IMR-90 (cell line): ENCODE measurements around the gene GNG8. TPM values are rescaled to one million over a fixed set of nuclear protein-coding genes. Genes with fewer than 3 reads are reported as not detected.

Experiments used
- ATAC-seq: fragments of 200-7000 bp; cut with Tn5 transposase; 2 replicates; pipeline ENCODE4 v1.9.1; 2020; ENCODE audit warnings: low read depth, mild to moderate bottlenecking, moderate library complexity
- BruUV-seq: library from RNA; stranded (reverse); fragments of 400-500 nt; replicated peaks from 2 replicates; lab custom pipeline; 2021; lab: Mats Ljungman, UMichigan
- CTCF ChIA-PET: fragments of 300-600 bp; formaldehyde crosslinking; extraction: SDS; loops from one replicate; lab custom pipeline; 2021; ENCODE audit warnings: antibody characterized with exemption; lab: Yijun Ruan, JAX
- POLR2A ChIA-PET: fragments of 300-600 bp; sonication (Branson Sonifier 250); formaldehyde crosslinking; loops from one replicate; lab custom pipeline; 2022; ENCODE audit warnings: antibody characterized with exemption; ENCODE audit not compliant: unreplicated experiment; lab: Charles Lee
- DNase-seq: peaks from one replicate; pipeline ENCODE4 v3.0.0; 2013
- H2AFZ ChIP-seq: replicated peaks from 2 replicates; pipeline ENCODE3; 2013; ENCODE audit warnings: low read length, mild to moderate bottlenecking; ENCODE audit not compliant: poor library complexity
- H2AK5ac ChIP-seq: 2 replicates; pipeline ENCODE4 v1.6.1; 2013; ENCODE audit warnings: low read depth, low read length, inconsistent platforms
- H2AK9ac ChIP-seq: replicated peaks from 2 replicates; pipeline ENCODE3; 2013; ENCODE audit warnings: mild to moderate bottlenecking, low read depth, low read length, moderate library complexity; ENCODE audit not compliant: poor library complexity
- H2BK120ac ChIP-seq: 2 replicates; pipeline ENCODE4 v1.6.1; 2013; ENCODE audit warnings: low read depth, low read length, inconsistent platforms
- H2BK15ac ChIP-seq: 3 replicates; pipeline ENCODE4 v1.6.1; 2013; ENCODE audit warnings: low read depth, low read length, inconsistent platforms
- H2BK20ac ChIP-seq: 2 replicates; pipeline ENCODE4 v1.6.1; 2013; ENCODE audit warnings: low read depth, mild to moderate bottlenecking, inconsistent platforms, low read length, moderate library complexity
- H2BK5ac ChIP-seq: 2 replicates; pipeline ENCODE4 v1.6.1; 2013; ENCODE audit warnings: mild to moderate bottlenecking, low read depth, low read length, inconsistent platforms; ENCODE audit not compliant: poor library complexity, severe bottlenecking
- H3K14ac ChIP-seq: replicated peaks from 2 replicates; pipeline ENCODE4 v1.6.1; 2013; ENCODE audit warnings: low read depth, low read length, inconsistent platforms
- H3K18ac ChIP-seq: 2 replicates; pipeline ENCODE4 v1.6.1; 2013; ENCODE audit warnings: low read depth, low read length, control low read depth
- H3K23ac ChIP-seq: 2 replicates; pipeline ENCODE4 v1.6.1; 2013; ENCODE audit warnings: low read depth, low read length, inconsistent platforms
- H3K27ac ChIP-seq: 2 replicates; pipeline ENCODE4 v1.5.1; 2013; ENCODE audit warnings: mild to moderate bottlenecking, control low read depth, low read length; ENCODE audit not compliant: insufficient read depth
- H3K27me3 ChIP-seq: 2 replicates; pipeline ENCODE4 v1.6.1; 2013; ENCODE audit warnings: low read length; ENCODE audit not compliant: control insufficient read depth, insufficient read depth
- H3K36me3 ChIP-seq: 2 replicates; pipeline ENCODE4 v1.6.1; 2013; ENCODE audit warnings: low read length, mixed read lengths; ENCODE audit not compliant: control insufficient read depth, insufficient read depth
- H3K4ac ChIP-seq: 2 replicates; pipeline ENCODE4 v1.6.1; 2013; ENCODE audit warnings: low read depth, low read length, inconsistent platforms
- H3K4me1 ChIP-seq: 2 replicates; pipeline ENCODE4 v1.6.1; 2013; ENCODE audit warnings: low read length, mixed read lengths; ENCODE audit not compliant: control insufficient read depth, insufficient read depth
- H3K4me2 ChIP-seq: 2 replicates; pipeline ENCODE4 v1.6.1; 2013; ENCODE audit warnings: low read depth, mild to moderate bottlenecking, control low read depth, low read length, moderate library complexity
- H3K4me3 ChIP-seq: 2 replicates; pipeline ENCODE4 v1.5.1; 2013; ENCODE audit warnings: low read depth, mild to moderate bottlenecking, control low read depth, low read length, moderate library complexity; ENCODE audit not compliant: insufficient read depth
- H3K56ac ChIP-seq: 2 replicates; pipeline ENCODE4 v1.6.1; 2013; ENCODE audit warnings: low read length, inconsistent platforms; ENCODE audit not compliant: insufficient read depth; ENCODE audit errors: extremely low read depth
- H3K79me1 ChIP-seq, 2 experiments: 2 replicates each; pipeline ENCODE4 v1.6.1; 2013; ENCODE audit warnings: low read length in 2 of 2, inconsistent platforms in 1 of 2, low read depth in 1 of 2
- H3K9ac ChIP-seq: 2 replicates; pipeline ENCODE4 v1.6.1; 2013; ENCODE audit warnings: low read depth, low read length, control low read depth
- H3K9me1 ChIP-seq: 2 replicates; pipeline ENCODE4 v1.6.1; 2013; ENCODE audit warnings: low read length, inconsistent platforms; ENCODE audit not compliant: insufficient read depth
- H3K9me3 ChIP-seq: 2 replicates; pipeline ENCODE4 v1.6.1; 2013; ENCODE audit warnings: low read length; ENCODE audit not compliant: control insufficient read depth, insufficient read depth
- H4K20me1 ChIP-seq: 2 replicates; pipeline ENCODE4 v1.6.1; 2013; ENCODE audit warnings: low read length, inconsistent platforms; ENCODE audit not compliant: insufficient read depth
- H4K5ac ChIP-seq: 2 replicates; pipeline ENCODE4 v1.6.1; 2013; ENCODE audit warnings: mild to moderate bottlenecking, low read depth, low read length, control low read depth
- H4K8ac ChIP-seq, 2 experiments: 2 replicates each; pipeline ENCODE4 v1.6.1; 2013; ENCODE audit warnings: low read depth in 2 of 2, low read length in 2 of 2, control low read depth in 1 of 2, inconsistent platforms in 1 of 2
- H4K91ac ChIP-seq: 2 replicates; pipeline ENCODE4 v1.6.1; 2013; ENCODE audit warnings: low read depth, low read length, inconsistent platforms; ENCODE audit not compliant: insufficient read depth
- BHLHE40 ChIP-seq: fragments of 150-350 bp; IDR thresholded peaks from 2 replicates; pipeline ENCODE4 v1.6.1; 2016; ENCODE audit warnings: mild to moderate bottlenecking, low read depth, low read length
- CHD1 ChIP-seq: IDR thresholded peaks from 2 replicates; pipeline ENCODE4 v1.6.1; 2012; ENCODE audit warnings: low read depth, low read length, improper control_type of control experiment
- CTCF ChIP-seq: conservative IDR thresholded peaks from 2 replicates; pipeline ENCODE4 v1.5.1; 2012; ENCODE audit warnings: mild to moderate bottlenecking, low read depth, low read length, improper control_type of control experiment
- FOS ChIP-seq: fragments of 150-350 bp; IDR thresholded peaks from 2 replicates; pipeline ENCODE4 v1.6.1; 2016; ENCODE audit warnings: low read depth, low read length
- MAZ ChIP-seq: IDR thresholded peaks from 2 replicates; pipeline ENCODE4 v1.6.1; 2012; ENCODE audit warnings: low read depth, mild to moderate bottlenecking, low read length, improper control_type of control experiment, moderate library complexity, borderline replicate concordance
- RAD21 ChIP-seq: IDR thresholded peaks from 2 replicates; pipeline ENCODE4 v1.6.1; 2012; ENCODE audit warnings: low read length, improper control_type of control experiment
- RCOR1 ChIP-seq: IDR thresholded peaks from 2 replicates; pipeline ENCODE4 v1.6.1; 2012; ENCODE audit warnings: mild to moderate bottlenecking, low read length, improper control_type of control experiment; ENCODE audit not compliant: insufficient replicate concordance
- SMC3 ChIP-seq: fragments of 150-350 bp; IDR thresholded peaks from 2 replicates; pipeline ENCODE4 v1.6.1; 2016; ENCODE audit warnings: low read depth, mild to moderate bottlenecking, antibody characterized with exemption, low read length, moderate library complexity
- WGBS, 2 experiments: methylation state at CpG; one replicate each; pipeline versions ENCODE4 v1.1.5 to v1.1.7; 2013; ENCODE audit warnings: missing lambda C conversion rate in 2 of 2; ENCODE audit not compliant: insufficient read length in 1 of 2; ENCODE audit errors: extremely low coverage in 2 of 2; 5-methylcytosine and 5-hydroxymethylcytosine counted together
- dilution Hi-C: fragments of 300-500 bp; cut with HindIII; formaldehyde crosslinking; loops from one replicate; pipeline ENCODE4 v1.14.3; 2018; ENCODE audit warnings: low sequenced_read_pairs; ENCODE audit not compliant: unreplicated experiment
- in situ Hi-C: fragments of 300-500 bp; cut with MboI; formaldehyde crosslinking; loops from 3 replicates; pipeline ENCODE4 v1.14.3; 2019; ENCODE audit warnings: low sequenced_read_pairs, inconsistent platforms, mixed read lengths
- intact Hi-C: fragments of 100-400 bp; cut with micrococcal nuclease; formaldehyde crosslinking; loops from 2 replicates; pipeline ENCODE4 v1.10.0; 2022
- polyA plus RNA-seq, 3 experiments: library from polyadenylated mRNA; depleted of rRNA; stranded (reverse); fragments of >200 nt; gene quantifications; 2 replicates each; pipeline ENCODE4 v1.2.3, GENCODE V29; 2012; ENCODE audit warnings: low replicate concordance in 1 of 3
- total RNA-seq: library from RNA; depleted of rRNA; stranded (reverse); fragments of >200 nt; gene quantifications from 2 replicates; pipeline ENCODE4 v1.2.3, GENCODE V29; 2012

The GNG8 gene
- total and polyA plus RNA-seq, 2 of the 4 experiments (the other 2 are of a cell fraction) = not detected

- Histone ChIP-seq H3K56ac (no peak overlapping the region), H3K23ac (no peak overlapping the region), H3K4me2 (no peak overlapping the region), H3K4me3 (no peak overlapping the region), H4K91ac (no peak overlapping the region), H2AK5ac (no peak overlapping the region), H3K79me1 (no peaks in the 10 kb centered on the region), H3K27me3 (no peaks in the 10 kb centered on the region), H3K9ac (no peak overlapping the region), H4K5ac (no peak overlapping the region), H3K18ac (no peak overlapping the region), H3K4me1 (no peaks in the 10 kb centered on the region), H4K20me1 (no peaks in the 10 kb centered on the region), H2AFZ (no peak overlapping the region), H3K14ac (no peak overlapping the region), H2BK120ac (no peak overlapping the region), H3K27ac (no peak overlapping the region), H3K9me3 (peaks cover 7% of the 10 kb centered on the region), H3K4ac (no peak overlapping the region), H4K8ac (no peak overlapping the region), H2AK9ac (no peak overlapping the region), H2BK5ac (no peak overlapping the region), H3K9me1 (0 out of 2 replicates have a peak, but pooled peaks cover 3% of the 10 kb centered on the region), H2BK20ac (no peak overlapping the region), H2BK15ac (no peak overlapping the region), H3K36me3 (peaks cover 7% of the 10 kb centered on the region; the same call in 1 of the 2 replicates)
- in situ Hi-C loops (no loop called here), dilution Hi-C loops (no loop called here), intact Hi-C loops (no loop called here)
- no peak for DNase-seq
- no peak for ATAC-seq
- BruUV-seq = no TSS peak
- 73% methylated on average over 67 of the region's 144 CpGs; no CpG with 5 or more reads in 1 of the 2 experiments for WGBS, 2 experiments
- ChIA-PET POLR2A (no interaction called here), CTCF (no interaction called here)
- TF ChIP-seq RCOR1 = no peak
- TF ChIP-seq CHD1 = no peak
- TF ChIP-seq CTCF = no peak
- TF ChIP-seq MAZ = no peak
- TF ChIP-seq SMC3 = no peak
- TF ChIP-seq BHLHE40 = no peak
- no peak for TF ChIP-seq RAD21
- TF ChIP-seq FOS = no peak
Measured at GRCh38 chr19:46648961-46649960, 13.3 kb upstream of the GNG8 start.
